Measurements from ENCODE around the gene PXYLP1.

Gene PXYLP1

DNA sequence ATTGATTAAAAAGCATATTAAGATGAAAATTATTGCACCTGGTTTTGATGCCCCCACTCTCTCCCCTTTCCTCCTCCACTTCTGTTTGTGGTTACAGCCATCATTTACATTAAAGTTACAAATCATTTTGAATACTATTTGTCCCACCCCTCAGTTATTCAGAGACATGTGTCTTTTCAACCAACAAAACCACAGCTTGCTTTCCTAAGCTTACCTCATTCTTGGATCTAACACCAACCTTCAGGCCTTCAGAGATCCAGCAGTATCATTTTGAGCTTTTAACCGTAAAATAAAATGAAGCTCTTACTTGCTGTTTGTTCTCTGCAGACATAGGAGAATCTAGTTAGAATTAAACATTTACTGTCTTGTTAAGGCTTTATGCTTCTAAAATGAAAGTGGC is 4.7 kb downstream of the PXYLP1 start:
- TF ChIP-seq CTCF (IDR thresholded peaks at IDR 0.05; ENCODE audit: low read depth, low read length) = no peak
- DNase-seq (ENCODE audit: extremely low read depth, low read depth) = no peak

DNA sequence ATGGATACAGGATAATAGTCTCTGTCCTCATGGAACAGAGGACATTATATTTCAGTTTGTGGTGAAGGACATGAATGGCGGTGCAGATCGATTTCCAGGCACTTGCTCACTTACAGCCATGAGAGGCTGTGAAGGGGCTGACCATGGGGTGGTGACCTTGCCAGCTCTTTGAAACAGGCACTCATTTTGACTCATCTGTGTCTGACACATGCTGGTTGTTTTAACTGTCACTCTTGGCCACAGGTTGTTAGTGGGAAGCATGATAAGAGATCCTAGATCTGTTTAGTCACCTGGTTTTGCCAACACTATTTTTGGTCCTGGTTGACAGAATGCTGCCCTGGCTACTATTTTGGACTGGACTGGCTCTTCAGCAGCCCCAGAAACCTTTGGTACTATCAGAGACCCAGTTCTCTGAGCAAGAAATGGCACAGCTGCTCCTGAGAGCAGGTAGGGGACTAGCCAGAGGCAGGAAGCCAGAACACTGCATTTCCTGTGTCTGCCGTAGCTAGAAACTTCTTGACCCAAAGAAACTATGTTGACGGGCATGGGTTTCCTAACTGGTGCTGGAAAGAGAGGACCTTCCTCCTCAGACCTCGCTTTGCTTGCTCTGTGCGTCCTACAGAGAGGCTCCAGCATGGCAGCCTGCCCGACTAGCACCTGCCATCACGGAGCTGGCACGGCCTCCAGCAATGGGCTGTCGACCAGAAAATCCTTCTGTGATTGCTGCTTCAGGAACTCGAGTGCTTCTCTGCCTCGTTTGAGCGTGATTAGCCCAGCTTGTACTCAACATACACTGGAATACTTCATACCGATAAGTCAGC is 6.3 kb downstream of the PXYLP1 start:
- no peak for DNase-seq (ENCODE audit: extremely low read depth, low read depth)
- no peak for TF ChIP-seq CTCF (IDR thresholded peaks at IDR 0.05; ENCODE audit: low read depth, low read length)

- no peak for DNase-seq (ENCODE audit: extremely low read depth, low read depth)
- TF ChIP-seq CTCF (IDR thresholded peaks at IDR 0.05; ENCODE audit: low read depth, low read length) = no peak
Measured at GRCh38 chr3:141239511-141240281, 8.1 kb downstream of the PXYLP1 start.

DNA sequence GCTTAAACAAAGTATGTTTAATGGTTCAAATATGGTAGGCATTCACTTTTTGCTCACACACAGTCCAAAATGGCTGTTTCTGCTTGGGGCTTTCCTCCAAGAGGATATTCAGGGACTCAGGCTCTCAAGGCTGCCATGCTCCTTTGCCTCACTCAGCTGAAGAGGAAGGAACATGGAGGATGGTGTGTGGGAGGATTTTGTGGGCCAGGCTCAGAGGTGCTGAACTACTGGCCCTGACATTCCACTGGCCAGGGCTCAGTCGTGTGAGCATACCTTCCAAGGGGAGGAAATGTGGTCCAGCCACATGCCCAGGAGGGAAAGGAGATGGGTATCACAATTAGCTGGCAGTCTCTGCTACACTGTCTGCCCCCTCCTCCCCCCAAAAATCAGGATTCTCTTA is 8.7 kb downstream of the PXYLP1 start:
- TF ChIP-seq CTCF (IDR thresholded peaks at IDR 0.05; ENCODE audit: low read depth, low read length) = no peak
- DNase-seq (ENCODE audit: extremely low read depth, low read depth) = no peak

DNA sequence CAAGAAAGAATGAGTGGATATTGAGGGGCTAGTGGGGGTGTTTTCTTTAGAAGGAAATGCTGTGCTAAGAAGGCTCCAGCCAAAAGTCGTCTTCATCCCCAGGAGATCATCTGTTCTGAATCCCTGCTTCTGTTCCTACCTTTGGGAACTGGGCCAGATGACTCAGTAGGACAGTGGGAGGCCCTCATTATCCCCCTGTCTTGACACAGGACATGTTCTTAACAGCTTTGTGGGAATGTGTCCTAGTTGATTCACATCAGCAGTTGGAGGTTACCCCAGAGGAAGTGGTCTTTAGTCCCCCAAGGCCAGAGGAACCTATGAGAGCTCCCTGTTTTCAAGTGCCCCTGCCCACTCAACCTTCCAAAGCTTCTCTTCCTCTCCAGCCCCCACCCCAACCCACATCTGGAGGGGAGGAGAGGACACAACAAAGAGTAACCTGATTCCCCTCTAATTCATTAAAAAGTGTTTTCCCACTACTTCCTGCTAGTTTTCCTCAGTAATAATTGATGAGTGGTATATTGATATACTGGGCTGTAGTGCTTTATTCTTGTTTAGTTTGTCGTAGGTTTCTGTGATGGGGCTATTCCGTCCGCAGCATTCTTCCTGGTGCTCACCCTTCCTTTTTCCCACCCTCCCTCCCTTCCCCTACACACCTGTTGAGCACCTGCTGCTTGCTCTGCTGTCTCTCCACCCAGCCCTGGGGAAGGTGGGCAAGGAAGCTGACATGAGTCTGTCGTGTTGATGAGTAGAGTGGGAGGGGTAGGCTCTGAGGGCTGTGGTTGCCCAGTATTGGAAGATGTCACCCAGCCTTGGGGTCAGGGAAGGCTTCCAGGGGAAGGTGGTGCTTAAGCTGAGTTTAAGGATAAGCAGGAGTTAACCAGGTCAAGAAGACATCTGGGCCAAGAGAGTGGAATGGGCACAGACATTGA is 9.3 kb downstream of the PXYLP1 start:
- no peak for DNase-seq (ENCODE audit: extremely low read depth, low read depth)
- no peak for TF ChIP-seq CTCF (IDR thresholded peaks at IDR 0.05; ENCODE audit: low read depth, low read length)

DNA sequence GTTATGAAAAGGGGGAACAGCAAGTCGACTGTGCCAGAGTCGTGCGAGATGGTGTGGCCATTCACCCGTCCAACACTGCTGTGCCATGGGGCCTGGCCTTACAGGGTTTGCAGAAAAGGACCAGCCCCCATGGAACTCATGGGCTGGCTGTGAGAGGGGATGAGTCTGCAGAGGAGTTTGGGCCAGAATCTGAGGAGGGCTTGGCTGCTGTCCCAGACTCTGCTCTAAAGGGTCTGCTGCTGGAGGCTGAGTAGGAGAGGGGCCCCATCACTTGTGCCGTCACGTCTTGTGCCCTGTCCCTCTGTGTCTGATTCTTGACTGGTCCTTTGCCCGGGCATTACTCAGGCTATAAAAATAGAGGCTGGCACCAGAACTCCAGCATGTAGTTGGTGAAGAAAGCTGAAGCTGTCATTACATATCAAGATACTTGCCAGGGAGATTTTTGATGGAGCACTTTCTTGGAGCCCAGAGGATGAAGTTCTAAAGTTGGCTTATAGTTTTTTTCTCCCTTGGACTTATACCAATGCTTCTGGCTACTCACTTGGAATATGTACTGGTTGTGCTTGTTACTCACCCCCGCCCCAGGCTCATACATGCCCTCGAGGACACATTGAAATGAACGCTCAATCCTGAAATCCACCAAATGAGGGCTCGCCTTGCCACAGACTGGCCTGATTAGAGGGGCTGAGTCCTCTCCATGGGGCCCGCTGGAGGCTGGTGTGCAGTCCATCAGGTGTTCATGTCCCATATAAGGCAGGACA is 10.2 kb downstream of the PXYLP1 start:
- DNase-seq (ENCODE audit: extremely low read depth, low read depth) = no peak
- TF ChIP-seq CTCF (IDR thresholded peaks at IDR 0.05; ENCODE audit: low read depth, low read length) = no peak
